ENCODE data around the gene PHYKPL. TPM values are rescaled to one million over a fixed set of nuclear protein-coding genes. Genes with fewer than 3 reads are reported as not detected.

PHYKPL gene
- total RNA-seq, result 10 to 100 TPM; 29.3 to 45.7 (median 31.8) TPM

DNA sequence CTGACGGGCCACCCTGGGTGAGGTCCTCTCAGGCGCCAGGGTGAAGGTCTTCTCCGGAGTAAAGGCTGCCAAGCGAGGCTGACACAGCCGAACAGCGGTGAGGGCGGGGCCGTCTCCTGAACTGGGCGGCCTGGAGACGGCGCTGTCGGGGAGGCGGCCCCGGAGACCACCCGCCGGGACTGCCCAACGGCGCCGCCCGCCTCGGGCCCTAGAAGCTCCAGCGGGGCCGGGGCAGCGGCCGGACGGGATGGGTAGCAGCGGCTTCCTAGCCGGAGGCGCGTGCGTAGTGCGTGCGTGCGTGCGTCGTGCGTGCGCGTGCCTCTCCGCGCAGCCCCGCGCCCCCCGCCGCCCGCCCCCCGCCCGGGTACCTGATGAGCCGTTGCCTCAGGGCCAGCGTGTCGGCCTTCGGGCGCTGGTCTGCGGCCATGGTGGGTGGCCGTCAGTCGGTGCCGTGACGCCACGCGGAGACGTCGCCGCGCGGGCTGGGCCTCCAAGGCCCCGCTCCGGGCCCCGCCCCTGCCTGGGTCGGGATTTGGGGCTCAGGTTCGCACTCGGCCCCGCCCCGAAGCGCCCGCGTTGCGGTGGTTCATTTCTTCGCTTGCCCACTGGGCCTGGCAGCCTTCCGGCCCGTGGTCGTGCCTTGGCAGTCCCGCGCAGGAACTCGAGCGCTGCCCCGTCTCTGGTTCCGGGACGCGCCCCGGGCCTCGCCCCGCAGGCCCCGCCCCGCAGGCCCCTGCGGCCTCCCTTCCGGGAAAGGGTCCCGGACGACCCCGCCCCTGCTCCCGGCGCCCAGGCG is at the start of gene PHYKPL:
TSS of gene PHYKPL (minus strand) at position 679 of the 796 bp plus-strand sequence. CDS start at position 427, 252 bp downstream.
- DNase-seq (ENCODE audit: low spot score in 2 of 2), result peak; percentile 51 to 94
- H3K4me3 ChIP-seq (ENCODE audit: low read depth, poor library complexity, severe bottlenecking), result peak within 1 kb of the TSS; percentile 91
- TF ChIP-seq, protein P1, sequence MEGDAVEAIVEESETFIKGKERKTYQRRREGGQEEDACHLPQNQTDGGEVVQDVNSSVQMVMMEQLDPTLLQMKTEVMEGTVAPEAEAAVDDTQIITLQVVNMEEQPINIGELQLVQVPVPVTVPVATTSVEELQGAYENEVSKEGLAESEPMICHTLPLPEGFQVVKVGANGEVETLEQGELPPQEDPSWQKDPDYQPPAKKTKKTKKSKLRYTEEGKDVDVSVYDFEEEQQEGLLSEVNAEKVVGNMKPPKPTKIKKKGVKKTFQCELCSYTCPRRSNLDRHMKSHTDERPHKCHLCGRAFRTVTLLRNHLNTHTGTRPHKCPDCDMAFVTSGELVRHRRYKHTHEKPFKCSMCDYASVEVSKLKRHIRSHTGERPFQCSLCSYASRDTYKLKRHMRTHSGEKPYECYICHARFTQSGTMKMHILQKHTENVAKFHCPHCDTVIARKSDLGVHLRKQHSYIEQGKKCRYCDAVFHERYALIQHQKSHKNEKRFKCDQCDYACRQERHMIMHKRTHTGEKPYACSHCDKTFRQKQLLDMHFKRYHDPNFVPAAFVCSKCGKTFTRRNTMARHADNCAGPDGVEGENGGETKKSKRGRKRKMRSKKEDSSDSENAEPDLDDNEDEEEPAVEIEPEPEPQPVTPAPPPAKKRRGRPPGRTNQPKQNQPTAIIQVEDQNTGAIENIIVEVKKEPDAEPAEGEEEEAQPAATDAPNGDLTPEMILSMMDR (IDR thresholded peaks at IDR 0.05), result no peak
- TF ChIP-seq POLR2A (IDR thresholded peaks at IDR 0.05), result no peak
- WGBS, 2 donors, result 1 to 2% methylated on average over 17 to 64 of the region's 102 CpGs
- intact Hi-C loops (cut with DNase I; ENCODE audit: low total_unique reads), result no loop called here

DNA sequence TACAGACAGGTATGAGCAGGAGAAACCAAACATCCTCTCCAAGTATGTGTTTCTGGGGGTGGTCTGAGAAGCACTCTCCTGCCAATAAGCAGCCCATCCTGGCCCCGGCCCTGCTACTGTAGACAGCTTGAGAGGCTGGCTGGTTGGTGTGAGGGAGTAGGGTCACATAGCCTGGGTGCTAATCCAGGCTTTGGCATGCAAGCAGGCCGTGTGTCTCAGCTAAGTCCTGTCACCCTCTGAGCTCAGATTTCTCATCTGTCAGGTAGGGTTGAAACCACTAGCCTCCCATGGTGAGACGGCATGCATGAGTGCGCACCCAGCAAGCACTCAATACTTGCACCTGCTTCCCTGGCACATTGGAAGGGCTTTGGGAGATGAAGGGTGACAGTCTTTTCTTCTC is 49.8 kb upstream of the PHYKPL start:
- no peak overlapping the region for H3K4me3 ChIP-seq (ENCODE audit: low read depth, poor library complexity, severe bottlenecking)
- WGBS, 2 donors, result 89 to 94% methylated on average over 4 of the region's 4 CpGs
- intact Hi-C loops (cut with DNase I; ENCODE audit: low total_unique reads), result loop anchor here (5.0 kb wide), 1 partner anchor 310 kb away; the partner anchor contains the start of gene COL23A1
- DNase-seq (ENCODE audit: low spot score in 2 of 2), result no peak
- TF ChIP-seq, protein P1 (IDR thresholded peaks at IDR 0.05), result no peak
- TF ChIP-seq POLR2A (IDR thresholded peaks at IDR 0.05), result no peak

DNA sequence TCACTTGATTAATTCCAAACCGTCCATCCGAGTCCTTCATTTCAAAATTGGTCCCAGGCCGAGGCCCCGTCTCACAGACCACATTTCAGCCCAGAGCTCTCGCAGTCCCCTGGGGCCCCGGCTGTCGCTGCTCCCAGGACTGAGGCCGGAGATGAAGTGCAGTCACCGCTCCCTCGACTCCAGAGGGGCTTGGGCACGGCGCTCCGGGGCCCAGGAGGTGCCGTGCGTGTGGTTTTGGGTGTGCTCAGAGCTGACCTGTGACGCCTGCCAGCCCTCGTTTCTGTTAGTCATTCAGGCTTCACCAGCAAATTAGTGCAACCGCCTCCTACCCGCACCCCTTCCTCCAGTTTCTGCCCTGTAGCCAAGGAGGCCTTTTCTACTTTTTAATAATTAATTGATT is 48.7 kb upstream of the PHYKPL start:
- H3K4me3 ChIP-seq (ENCODE audit: low read depth, poor library complexity, severe bottlenecking), result no peak overlapping the region
- TF ChIP-seq, protein P1 (IDR thresholded peaks at IDR 0.05), result no peak
- no peak for TF ChIP-seq POLR2A (IDR thresholded peaks at IDR 0.05)
- 81 to 89% methylated on average over 19 of the region's 19 CpGs for WGBS, 2 donors
- intact Hi-C loops (cut with DNase I; ENCODE audit: low total_unique reads), result loop anchor here (5.0 kb wide), 1 partner anchor 311 kb away; the partner anchor contains the start of gene COL23A1
- DNase-seq (ENCODE audit: low spot score in 2 of 2), result no peak

DNA sequence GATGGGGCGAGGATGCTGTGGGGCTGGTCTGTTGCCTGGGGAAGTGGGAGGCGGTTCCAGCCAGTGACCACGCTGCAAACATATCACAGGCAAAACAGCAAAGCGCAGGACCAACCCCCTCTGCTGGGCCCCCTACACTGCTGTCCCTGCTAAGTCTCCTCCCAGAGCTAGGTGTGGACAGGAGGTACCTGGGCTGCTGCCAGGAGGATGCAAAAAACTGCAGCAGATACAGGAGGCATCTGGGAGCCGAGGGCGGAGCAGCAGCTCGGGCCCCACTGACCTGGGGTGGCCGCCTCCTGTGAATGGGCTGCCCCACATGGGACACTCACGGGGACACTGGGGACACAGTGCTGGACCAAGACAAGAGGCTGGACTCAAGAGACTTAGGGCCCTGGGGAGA is 48.0 kb upstream of the PHYKPL start:
- no peak overlapping the region for H3K4me3 ChIP-seq (ENCODE audit: low read depth, poor library complexity, severe bottlenecking)
- intact Hi-C loops (cut with DNase I; ENCODE audit: low total_unique reads), result loop anchor here (5.0 kb wide), 1 partner anchor 312 kb away; the partner anchor contains the start of gene COL23A1
- no peak for DNase-seq (ENCODE audit: low spot score in 2 of 2)
- TF ChIP-seq POLR2A (IDR thresholded peaks at IDR 0.05), result no peak
- TF ChIP-seq, protein P1 (IDR thresholded peaks at IDR 0.05), result no peak
- 84 to 90% methylated on average over 5 to 7 of the region's 9 CpGs for WGBS, 2 donors

DNA sequence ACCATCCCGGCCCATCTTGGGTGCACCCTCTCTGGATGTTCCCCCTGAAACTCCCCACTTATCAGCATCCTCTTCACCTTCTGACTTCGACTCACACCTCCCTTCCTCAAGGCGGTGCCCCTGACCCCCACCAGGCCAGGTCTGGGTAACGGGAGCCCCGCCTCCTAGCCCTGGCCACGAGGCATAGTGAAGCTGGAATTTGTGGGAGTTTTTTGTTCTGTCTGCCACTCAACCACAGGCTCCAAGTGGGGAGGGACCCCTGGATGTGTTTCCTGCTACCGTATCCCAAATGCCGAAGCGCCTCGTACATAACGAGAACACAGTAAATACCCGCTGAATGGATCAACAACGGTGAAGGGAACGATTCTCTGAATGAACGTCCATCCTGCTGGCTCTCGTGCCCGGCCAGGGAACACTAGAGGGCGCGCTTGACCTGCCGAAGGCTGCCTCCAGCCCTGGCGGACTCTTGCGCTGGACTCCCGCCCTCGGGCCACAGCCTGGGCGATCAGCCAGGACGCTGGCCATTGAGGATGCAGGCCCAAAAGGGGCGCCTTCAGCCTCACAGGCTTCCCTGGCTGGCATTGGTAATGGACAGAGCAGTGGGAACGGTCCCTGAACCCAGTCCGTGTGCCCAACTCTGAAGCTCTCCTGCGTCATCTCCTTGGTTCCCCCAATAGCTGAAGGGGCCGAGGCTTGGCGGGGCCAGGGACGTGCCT is 47.3 kb upstream of the PHYKPL start:
- DNase-seq (ENCODE audit: low spot score in 2 of 2), result peak; percentile 74 to 96
- intact Hi-C loops (cut with DNase I; ENCODE audit: low total_unique reads), result loop anchor here (5.0 to 10.0 kb wide), 2 partner anchors 275 to 312 kb away; partner anchors contain the start of gene COL23A1
- WGBS, 2 donors, result 15 to 35% methylated on average over 17 to 33 of the region's 33 CpGs
- TF ChIP-seq, protein P1 (IDR thresholded peaks at IDR 0.05), result peak in 1 of 3 donors; percentile 64
- TF ChIP-seq POLR2A (IDR thresholded peaks at IDR 0.05), result no peak
- no peak overlapping the region for H3K4me3 ChIP-seq (ENCODE audit: low read depth, poor library complexity, severe bottlenecking)
